ENCODE results near the gene NANOS1. TPM values are rescaled to one million over a fixed set of nuclear protein-coding genes. Genes with fewer than 3 reads are reported as not detected.

NANOS1 gene
- total and polyA plus RNA-seq, 2 experiments from 2014 or later, result 3.8 to 6.2 TPM

DNA sequence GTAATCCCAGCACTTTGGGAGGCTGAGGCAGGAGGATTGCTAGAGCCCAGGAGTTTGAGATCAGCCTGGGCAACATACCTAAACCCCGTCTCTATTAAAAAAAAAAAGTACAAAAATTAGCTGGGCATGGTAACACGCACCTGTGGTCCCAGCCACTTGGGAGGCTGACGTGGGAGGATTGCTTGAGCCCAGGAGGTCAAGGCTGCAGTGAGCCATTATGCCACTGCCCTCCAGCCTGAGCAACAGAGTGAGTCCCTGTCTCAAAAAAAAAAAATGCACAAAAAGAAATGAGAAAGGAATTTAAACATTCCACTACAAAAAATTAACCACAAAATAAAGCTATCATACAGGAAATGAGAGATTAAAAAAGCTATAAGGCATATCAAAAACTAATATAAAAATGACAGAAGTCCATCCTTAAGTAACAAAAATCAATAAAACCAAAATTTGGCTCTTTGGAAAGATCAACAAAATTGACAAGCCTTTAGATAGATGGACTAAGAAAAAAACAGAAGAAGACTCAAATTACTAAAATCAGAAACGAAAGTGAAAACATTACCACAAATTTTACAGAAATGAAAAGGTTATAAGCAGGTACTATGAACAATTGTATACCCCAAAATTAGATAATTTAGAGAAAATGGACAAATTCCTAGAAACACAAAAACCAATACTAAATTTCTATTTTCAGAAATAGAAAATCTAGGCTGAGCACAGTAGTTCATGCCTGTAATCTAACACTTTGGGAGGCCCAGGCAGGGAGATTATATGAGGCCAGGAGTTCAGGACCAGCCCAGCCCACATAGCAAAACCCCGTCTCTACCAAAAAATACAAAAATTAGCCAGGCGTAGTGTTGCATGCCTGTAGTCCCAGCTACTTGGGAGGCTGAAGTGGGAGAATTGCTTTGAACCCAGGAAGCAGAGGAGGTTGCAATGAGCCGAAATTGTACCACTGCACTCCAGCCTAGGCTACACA, 42.4 kb upstream of the NANOS1 start:
- WGBS (ENCODE audit: low lambda C conversion rate, missing lambda C conversion rate), result 83% methylated on average over 7 of the region's 7 CpGs
- no peak for DNase-seq (ENCODE audit: low spot score)

DNA sequence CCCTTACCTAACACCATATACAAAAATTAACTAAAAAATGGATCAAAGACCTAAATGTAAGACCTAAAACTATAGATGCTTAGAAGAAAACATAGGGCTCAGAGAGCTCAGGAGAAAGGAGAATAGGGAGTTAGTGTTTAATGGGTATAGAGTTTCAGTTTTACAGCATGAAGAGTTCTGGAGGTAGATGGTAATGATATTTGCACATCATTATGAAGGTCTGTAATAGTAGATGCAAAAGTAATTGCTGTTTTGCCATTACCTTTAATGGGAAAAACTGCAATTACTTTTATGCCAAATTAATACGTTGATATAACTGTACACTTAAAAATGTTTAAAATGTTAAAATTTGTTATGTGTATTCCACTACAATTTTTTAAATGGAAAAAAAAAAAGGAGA, 39.2 kb upstream of the NANOS1 start:
- no peaks in the 10 kb centered on the region for H4K20me1 ChIP-seq (ENCODE audit: insufficient read depth, poor library complexity, severe bottlenecking)
- H2AFZ ChIP-seq, result no peak overlapping the region
- no peak for DNase-seq (ENCODE audit: low spot score)
- WGBS (ENCODE audit: low lambda C conversion rate, missing lambda C conversion rate), result 95% methylated on average over 1 of the region's 1 CpG
- no peak overlapping the region for H3K4me2 ChIP-seq
- no peaks in the 10 kb centered on the region for H3K4me1 ChIP-seq (ENCODE audit: insufficient read depth)
- no peak overlapping the region for H3K27ac ChIP-seq
- H3K4me3 ChIP-seq, result no peak overlapping the region
- TF ChIP-seq EZH2phosphoT487 (IDR thresholded peaks at IDR 0.05; ENCODE audit: low read depth, severe bottlenecking, unreplicated experiment), result no peak
- no peak for TF ChIP-seq EZH2 (IDR thresholded peaks at IDR 0.05; ENCODE audit: borderline replicate concordance)
- TF ChIP-seq, protein P1, sequence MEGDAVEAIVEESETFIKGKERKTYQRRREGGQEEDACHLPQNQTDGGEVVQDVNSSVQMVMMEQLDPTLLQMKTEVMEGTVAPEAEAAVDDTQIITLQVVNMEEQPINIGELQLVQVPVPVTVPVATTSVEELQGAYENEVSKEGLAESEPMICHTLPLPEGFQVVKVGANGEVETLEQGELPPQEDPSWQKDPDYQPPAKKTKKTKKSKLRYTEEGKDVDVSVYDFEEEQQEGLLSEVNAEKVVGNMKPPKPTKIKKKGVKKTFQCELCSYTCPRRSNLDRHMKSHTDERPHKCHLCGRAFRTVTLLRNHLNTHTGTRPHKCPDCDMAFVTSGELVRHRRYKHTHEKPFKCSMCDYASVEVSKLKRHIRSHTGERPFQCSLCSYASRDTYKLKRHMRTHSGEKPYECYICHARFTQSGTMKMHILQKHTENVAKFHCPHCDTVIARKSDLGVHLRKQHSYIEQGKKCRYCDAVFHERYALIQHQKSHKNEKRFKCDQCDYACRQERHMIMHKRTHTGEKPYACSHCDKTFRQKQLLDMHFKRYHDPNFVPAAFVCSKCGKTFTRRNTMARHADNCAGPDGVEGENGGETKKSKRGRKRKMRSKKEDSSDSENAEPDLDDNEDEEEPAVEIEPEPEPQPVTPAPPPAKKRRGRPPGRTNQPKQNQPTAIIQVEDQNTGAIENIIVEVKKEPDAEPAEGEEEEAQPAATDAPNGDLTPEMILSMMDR (IDR thresholded peaks at IDR 0.05; ENCODE audit: poor library complexity), result no peak
- H3K9me3 ChIP-seq (ENCODE audit: low read depth), result no peaks in the 10 kb centered on the region
- no peaks in the 10 kb centered on the region for H3K36me3 ChIP-seq (replicated peaks; ENCODE audit: insufficient read depth, low read depth)
- H3K27me3 ChIP-seq, result peaks cover 4% of the 10 kb centered on the region
- no peaks in the 10 kb centered on the region for H3K9me2 ChIP-seq (replicated peaks; ENCODE audit: insufficient read depth)
- H3K79me2 ChIP-seq, result no peaks in the 10 kb centered on the region

More for the DNA sequence above, 42.4 kb upstream of the NANOS1 start:
- no peak overlapping the region for H3K4me2 ChIP-seq
- no peak overlapping the region for H3K4me3 ChIP-seq
- no peaks in the 10 kb centered on the region for H4K20me1 ChIP-seq (ENCODE audit: insufficient read depth, poor library complexity, severe bottlenecking)
- no peaks in the 10 kb centered on the region for H3K79me2 ChIP-seq
- no peaks in the 10 kb centered on the region for H3K9me3 ChIP-seq (ENCODE audit: low read depth)
- H3K9me2 ChIP-seq (replicated peaks; ENCODE audit: insufficient read depth), result no peaks in the 10 kb centered on the region
- no peak overlapping the region for H3K27ac ChIP-seq
- H3K27me3 ChIP-seq, result peaks cover under 1% of the 10 kb centered on the region
- H3K4me1 ChIP-seq (ENCODE audit: insufficient read depth), result no peaks in the 10 kb centered on the region
- TF ChIP-seq, protein P1 (IDR thresholded peaks at IDR 0.05; ENCODE audit: poor library complexity), result no peak
- TF ChIP-seq EZH2 (IDR thresholded peaks at IDR 0.05; ENCODE audit: borderline replicate concordance) (no peak), EZH2phosphoT487 (IDR thresholded peaks at IDR 0.05; ENCODE audit: low read depth, severe bottlenecking, unreplicated experiment) (no peak)
- no peaks in the 10 kb centered on the region for H3K36me3 ChIP-seq (replicated peaks; ENCODE audit: insufficient read depth, low read depth)
- H2AFZ ChIP-seq, result no peak overlapping the region

DNA sequence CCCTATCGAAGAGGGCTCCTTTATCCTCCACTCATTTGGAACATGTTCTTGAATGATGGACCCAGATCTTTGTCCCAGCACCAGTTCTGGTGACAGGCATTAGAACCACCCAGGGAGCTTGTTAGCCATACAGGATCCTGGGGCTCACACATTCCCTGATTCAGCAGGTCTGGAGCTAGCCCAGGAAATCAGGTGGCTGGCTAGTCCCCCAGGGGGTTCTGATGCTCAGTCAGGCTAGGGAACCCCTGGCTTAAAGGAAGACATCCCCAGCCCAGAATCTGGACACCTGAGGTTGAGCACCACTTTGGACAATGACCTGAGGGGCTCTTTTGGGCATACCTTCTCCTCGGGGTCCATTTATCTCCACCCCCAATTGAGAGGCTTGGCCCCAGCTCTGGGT, 37.0 kb upstream of the NANOS1 start:
- H3K79me2 ChIP-seq, result no peaks in the 10 kb centered on the region
- no peaks in the 10 kb centered on the region for H4K20me1 ChIP-seq (ENCODE audit: insufficient read depth, poor library complexity, severe bottlenecking)
- WGBS (ENCODE audit: low lambda C conversion rate, missing lambda C conversion rate), result 73% methylated on average over 2 of the region's 2 CpGs
- H3K27me3 ChIP-seq, result peaks cover 4% of the 10 kb centered on the region
- H3K27ac ChIP-seq, result no peak overlapping the region
- H3K4me2 ChIP-seq, result no peak overlapping the region
- H3K4me3 ChIP-seq, result no peak overlapping the region
- no peaks in the 10 kb centered on the region for H3K36me3 ChIP-seq (replicated peaks; ENCODE audit: insufficient read depth, low read depth)
- TF ChIP-seq EZH2 (IDR thresholded peaks at IDR 0.05; ENCODE audit: borderline replicate concordance), result no peak
- no peak for TF ChIP-seq EZH2phosphoT487 (IDR thresholded peaks at IDR 0.05; ENCODE audit: low read depth, severe bottlenecking, unreplicated experiment)
- TF ChIP-seq, protein P1 (IDR thresholded peaks at IDR 0.05; ENCODE audit: poor library complexity), result no peak
- DNase-seq (ENCODE audit: low spot score), result no peak
- no peaks in the 10 kb centered on the region for H3K4me1 ChIP-seq (ENCODE audit: insufficient read depth)
- no peaks in the 10 kb centered on the region for H3K9me2 ChIP-seq (replicated peaks; ENCODE audit: insufficient read depth)
- no peaks in the 10 kb centered on the region for H3K9me3 ChIP-seq (ENCODE audit: low read depth)
- no peak overlapping the region for H2AFZ ChIP-seq
